ENCODE measurements around the gene TPH2. TPM values are rescaled to one million over a fixed set of nuclear protein-coding genes. Genes with fewer than 3 reads are reported as not detected.

Gene TPH2
- total RNA-seq, 1 experiment from 2014 or later: not detected

DNA sequence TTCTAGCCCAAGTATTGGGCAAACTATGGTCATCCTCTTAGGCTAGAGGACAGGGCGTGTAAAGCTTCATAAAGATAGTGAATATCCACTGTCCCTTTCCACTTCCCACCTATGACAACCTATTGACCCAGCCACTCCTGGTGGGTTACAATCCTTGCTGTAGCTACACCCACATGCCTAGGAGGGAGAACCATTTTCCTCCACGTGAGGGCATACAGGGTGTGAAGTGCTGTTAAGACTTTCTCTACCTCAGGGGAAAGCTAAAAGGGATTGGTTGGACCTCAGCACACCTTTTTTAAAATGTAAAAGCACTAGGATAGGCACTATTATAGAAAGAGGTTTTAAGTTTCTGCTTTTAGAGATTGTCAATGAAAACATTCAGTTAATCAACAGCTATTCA lies 124.4 kb downstream of the TPH2 start:
- no peak for TF ChIP-seq EZH2 (IDR thresholded peaks at IDR 0.05; ENCODE audit: low read depth)
- POLR2A ChIA-PET (ENCODE audit: unreplicated experiment): no interaction called here
- H3K9me3 ChIP-seq (ENCODE audit: insufficient read depth, low read depth): no peaks in the 10 kb centered on the region
- H3K9me2 ChIP-seq (ENCODE audit: insufficient read depth): no peaks in the 10 kb centered on the region
- no TSS peak for BruUV-seq (replicated peaks)
- H3K79me2 ChIP-seq (ENCODE audit: low read depth): no peaks in the 10 kb centered on the region
- DNase-seq: no peak
- H3K4me2 ChIP-seq: no peak overlapping the region
- H3K36me3 ChIP-seq (ENCODE audit: low read depth): no peaks in the 10 kb centered on the region
- no peak overlapping the region for H3K27ac ChIP-seq
- intact Hi-C loops (cut with micrococcal nuclease; ENCODE audit: unreplicated experiment): no loop called here
- H4K20me1 ChIP-seq (ENCODE audit: insufficient read depth): no peaks in the 10 kb centered on the region
- H3F3A ChIP-seq (ENCODE audit: insufficient read depth, low read depth): no peaks in the 10 kb centered on the region
- H2AFZ ChIP-seq: no peak overlapping the region
- H3K4me3 ChIP-seq: no peak overlapping the region
- CTCF ChIA-PET: no interaction called here
- no peaks in the 10 kb centered on the region for H3K4me1 ChIP-seq (replicated peaks; ENCODE audit: insufficient read depth)
- no peaks in the 10 kb centered on the region for H3K27me3 ChIP-seq (ENCODE audit: insufficient read depth, low read depth)

GRCh38 chr12:72071030-72071429 lies 132.4 kb downstream of the TPH2 start:
- POLR2A ChIA-PET (ENCODE audit: unreplicated experiment): no interaction called here
- Histone ChIP-seq H3K9me3 (ENCODE audit: insufficient read depth, low read depth) (no peaks in the 10 kb centered on the region), H3K27ac (no peak overlapping the region), H3K4me2 (no peak overlapping the region), H3K27me3 (ENCODE audit: insufficient read depth, low read depth) (no peaks in the 10 kb centered on the region), H3K36me3 (ENCODE audit: low read depth) (no peaks in the 10 kb centered on the region), H3K4me1 (replicated peaks; ENCODE audit: insufficient read depth) (no peaks in the 10 kb centered on the region), H3K9me2 (ENCODE audit: insufficient read depth) (no peaks in the 10 kb centered on the region), H3K4me3 (no peak overlapping the region), H4K20me1 (ENCODE audit: insufficient read depth) (no peaks in the 10 kb centered on the region), H2AFZ (no peak overlapping the region), H3K79me2 (ENCODE audit: low read depth) (no peaks in the 10 kb centered on the region), H3F3A (ENCODE audit: insufficient read depth, low read depth) (no peaks in the 10 kb centered on the region)
- intact Hi-C loops (cut with micrococcal nuclease; ENCODE audit: unreplicated experiment): no loop called here
- CTCF ChIA-PET: no interaction called here
- no TSS peak for BruUV-seq (replicated peaks)
- no peak for TF ChIP-seq EZH2 (IDR thresholded peaks at IDR 0.05; ENCODE audit: low read depth)
- TF ChIP-seq, protein P1, sequence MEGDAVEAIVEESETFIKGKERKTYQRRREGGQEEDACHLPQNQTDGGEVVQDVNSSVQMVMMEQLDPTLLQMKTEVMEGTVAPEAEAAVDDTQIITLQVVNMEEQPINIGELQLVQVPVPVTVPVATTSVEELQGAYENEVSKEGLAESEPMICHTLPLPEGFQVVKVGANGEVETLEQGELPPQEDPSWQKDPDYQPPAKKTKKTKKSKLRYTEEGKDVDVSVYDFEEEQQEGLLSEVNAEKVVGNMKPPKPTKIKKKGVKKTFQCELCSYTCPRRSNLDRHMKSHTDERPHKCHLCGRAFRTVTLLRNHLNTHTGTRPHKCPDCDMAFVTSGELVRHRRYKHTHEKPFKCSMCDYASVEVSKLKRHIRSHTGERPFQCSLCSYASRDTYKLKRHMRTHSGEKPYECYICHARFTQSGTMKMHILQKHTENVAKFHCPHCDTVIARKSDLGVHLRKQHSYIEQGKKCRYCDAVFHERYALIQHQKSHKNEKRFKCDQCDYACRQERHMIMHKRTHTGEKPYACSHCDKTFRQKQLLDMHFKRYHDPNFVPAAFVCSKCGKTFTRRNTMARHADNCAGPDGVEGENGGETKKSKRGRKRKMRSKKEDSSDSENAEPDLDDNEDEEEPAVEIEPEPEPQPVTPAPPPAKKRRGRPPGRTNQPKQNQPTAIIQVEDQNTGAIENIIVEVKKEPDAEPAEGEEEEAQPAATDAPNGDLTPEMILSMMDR (conservative IDR thresholded peaks at IDR 0.05): no peak
- no peak for DNase-seq

GRCh38 chr12:72072592-72073212 lies 134.1 kb downstream of the TPH2 start:
- no peaks in the 10 kb centered on the region for H3K36me3 ChIP-seq (ENCODE audit: low read depth)
- no peaks in the 10 kb centered on the region for H3K79me2 ChIP-seq (ENCODE audit: low read depth)
- no peaks in the 10 kb centered on the region for H3K27me3 ChIP-seq (ENCODE audit: insufficient read depth, low read depth)
- no peaks in the 10 kb centered on the region for H3K9me3 ChIP-seq (ENCODE audit: insufficient read depth, low read depth)
- TF ChIP-seq EZH2 (IDR thresholded peaks at IDR 0.05; ENCODE audit: low read depth): no peak
- TF ChIP-seq, protein P1 (conservative IDR thresholded peaks at IDR 0.05): no peak
- intact Hi-C loops (cut with micrococcal nuclease; ENCODE audit: unreplicated experiment): no loop called here
- H3K4me1 ChIP-seq (replicated peaks; ENCODE audit: insufficient read depth): no peaks in the 10 kb centered on the region
- no peaks in the 10 kb centered on the region for H3K9me2 ChIP-seq (ENCODE audit: insufficient read depth)
- no peaks in the 10 kb centered on the region for H3F3A ChIP-seq (ENCODE audit: insufficient read depth, low read depth)
- BruUV-seq (replicated peaks): no TSS peak
- no peak overlapping the region for H3K4me2 ChIP-seq
- DNase-seq: no peak
- H2AFZ ChIP-seq: no peak overlapping the region
- H3K27ac ChIP-seq: no peak overlapping the region
- POLR2A ChIA-PET (ENCODE audit: unreplicated experiment): no interaction called here
- no peaks in the 10 kb centered on the region for H4K20me1 ChIP-seq (ENCODE audit: insufficient read depth)
- no peak overlapping the region for H3K4me3 ChIP-seq
- CTCF ChIA-PET: no interaction called here

GRCh38 chr12:72074065-72074464 lies 135.4 kb downstream of the TPH2 start:
- no peak for DNase-seq
- POLR2A ChIA-PET (ENCODE audit: unreplicated experiment): interaction anchor here (0.7 kb wide), 1 partner anchor 39 kb away, joined by 3 read pairs; no protein-coding TSS in a partner anchor
- Histone ChIP-seq H3K36me3 (ENCODE audit: low read depth) (no peaks in the 10 kb centered on the region), H3K4me1 (replicated peaks; ENCODE audit: insufficient read depth) (no peaks in the 10 kb centered on the region), H3F3A (ENCODE audit: insufficient read depth, low read depth) (no peaks in the 10 kb centered on the region), H2AFZ (no peak overlapping the region), H3K27ac (no peak overlapping the region), H3K9me2 (ENCODE audit: insufficient read depth) (no peaks in the 10 kb centered on the region), H3K27me3 (ENCODE audit: insufficient read depth, low read depth) (no peaks in the 10 kb centered on the region), H3K9me3 (ENCODE audit: insufficient read depth, low read depth) (no peaks in the 10 kb centered on the region), H3K4me3 (no peak overlapping the region), H3K4me2 (no peak overlapping the region), H3K79me2 (ENCODE audit: low read depth) (no peaks in the 10 kb centered on the region), H4K20me1 (ENCODE audit: insufficient read depth) (no peaks in the 10 kb centered on the region)
- intact Hi-C loops (cut with micrococcal nuclease; ENCODE audit: unreplicated experiment): no loop called here
- no TSS peak for BruUV-seq (replicated peaks)
- CTCF ChIA-PET: no interaction called here
- TF ChIP-seq EZH2 (IDR thresholded peaks at IDR 0.05; ENCODE audit: low read depth): no peak
- TF ChIP-seq, protein P1 (conservative IDR thresholded peaks at IDR 0.05): no peak

Data from PC-9 (cell line).